Ovary (tissue), 9 donors: Measurements from ENCODE around the gene STOM. TPM values are rescaled to one million over a fixed set of nuclear protein-coding genes. Genes with fewer than 3 reads are reported as not detected.

Source experiments
- DNase-seq, 5 donors: peaks; one replicate each; pipeline ENCODE4 v3.0.0-alpha.2; 2019 to 2020
- H3K27ac ChIP-seq, 2 donors: fragments of 200-600 bp; one replicate each; pipeline versions ENCODE4 v1.5.1 to v1.8.0; 2019 to 2022
- H3K27me3 ChIP-seq: fragments of 200-600 bp; one replicate; pipeline ENCODE4 v1.8.0; 2022
- H3K36me3 ChIP-seq: fragments of 200-600 bp; sonication (generic); one replicate; pipeline ENCODE4 v1.5.1; 2019
- H3K4me1 ChIP-seq: one replicate; pipeline ENCODE4 v1.8.1; 2013; ENCODE audit warnings: mild to moderate bottlenecking, moderate library complexity; ENCODE audit not compliant: insufficient read depth
- H3K4me3 ChIP-seq: fragments of 200-600 bp; sonication (generic); one replicate; pipeline ENCODE4 v1.5.1; 2017
- H3K9me3 ChIP-seq, 2 donors: fragments of 200-600 bp in 1 of 2; sonication (generic) in 1 of 2; one replicate each; pipeline versions ENCODE4 v1.5.1 to v1.8.1; 2013 to 2019; ENCODE audit warnings: mild to moderate bottlenecking in 1 of 2, moderate library complexity in 1 of 2
- CTCF ChIP-seq, 3 donors: fragments of 450-650 bp in 2 of 3; fragments of 200-600 bp in 1 of 3; IDR thresholded peaks; one replicate each; pipeline versions ENCODE4 v1.5.1 to v1.8.0; 2016 to 2022; ENCODE audit warnings: antibody characterized with exemption in 3 of 3, mild to moderate bottlenecking in 1 of 3
- EP300 ChIP-seq: sonication (generic); formaldehyde crosslinking; IDR thresholded peaks from one replicate; pipeline ENCODE4 v1.6.1; 2017; ENCODE audit warnings: antibody characterized with exemption
- POLR2A ChIP-seq: fragments of 450-650 bp; IDR thresholded peaks from one replicate; pipeline ENCODE4 v1.6.1; 2017; ENCODE audit warnings: antibody characterized with exemption, mild to moderate bottlenecking, moderate library complexity
- WGBS, 3 donors: extraction: QIAGEN DNeasy Blood & Tissue Kit in 1 of 3; methylation state at CpG; one replicate each; pipeline versions ENCODE4 v1.1.5 to v1.1.7; 2013 to 2017; 5-methylcytosine and 5-hydroxymethylcytosine counted together
- intact Hi-C, 4 donors: fragments of 100-400 bp; cut with DNase I; formaldehyde crosslinking; loops; one replicate each; pipeline versions ENCODE4 v1.11.0 to v1.15.1; 2022 to 2023
- polyA plus RNA-seq, 2 donors: library from polyadenylated mRNA; stranded (reverse); fragments of 200-250 nt in 1 of 2; fragments of 350-450 nt in 1 of 2; fragmentation: Illumina TruSeq in 1 of 2; extraction: RNeasy Lipid Tissue Mini Kit (QIAGEN cat#74804) in 1 of 2; gene quantifications; one replicate each; pipeline ENCODE4 v1.2.3, GENCODE V29; 2013 to 2014
- total RNA-seq, 7 donors: library from RNA; depleted of rRNA in 2 of 7; stranded (reverse); fragments of >200 nt in 2 of 7; fragmentation: NEBNext Ultra II Directional in 3 of 7; extraction: Animal tissue kit (Norgen Biotek cat#: 25700) in 3 of 7; gene quantifications; one replicate each; pipeline versions ENCODE4 v1.1.0 to v1.2.4, GENCODE V29; 2016 to 2023
- donor health status: DM: no; HTN: no; CAD: no; lungs with moderate emphysema.
- donor health status: DM: no; HTN: no; CAD: no.
- donor health status: Bipolar disorder and iron deficiency.
- donor health status: DM: yes; HTN: yes; CAD: no.
- donor health status: DM: no; HTN: no; CAD: no.
- donor health status: DM: yes; HTN: yes; CAD: no.

Gene STOM
- total and polyA plus RNA-seq, 9 donors: 73.1 to 205 (median 164) TPM

DNA sequence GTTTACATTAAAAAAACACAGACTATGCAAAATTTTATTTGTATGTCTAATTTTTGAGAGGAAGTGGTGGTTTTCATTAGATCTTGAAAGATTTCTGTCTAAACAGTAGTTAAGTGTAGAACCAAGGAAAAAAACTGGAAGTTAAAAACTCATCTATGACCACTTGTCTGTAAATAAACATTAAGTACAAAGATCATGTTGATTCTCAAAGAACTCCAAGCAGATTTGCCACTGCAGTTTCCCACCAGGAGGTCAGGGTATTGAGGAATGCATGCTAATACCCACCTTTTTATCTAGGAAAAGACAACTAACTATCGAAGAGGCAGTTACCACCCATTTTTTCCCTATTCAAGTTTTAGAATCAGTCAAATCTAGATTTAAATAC, 1.9 kb downstream of the STOM start:
- no peak for TF ChIP-seq EP300
- TF ChIP-seq POLR2A: no peak
- TF ChIP-seq CTCF (IDR thresholded peaks at IDR 0.05): no peak
- H3K9me3 ChIP-seq: no peaks in the 10 kb centered on the region
- DNase-seq: no peak
- peak overlapping the region; percentile 54 for H3K4me3 ChIP-seq
- no peaks in the 10 kb centered on the region for H3K36me3 ChIP-seq
- intact Hi-C loops: loop anchor here in 1 of 4 donors (5.0 kb wide), 1 partner anchor 91 kb away; no protein-coding TSS in a partner anchor
- peaks cover 17% of the 10 kb centered on the region for H3K4me1 ChIP-seq
- WGBS, 3 donors: 35 to 52% (median 36%) methylated on average over 1 of the region's 1 CpG
- peak overlapping the region in 1 of 2 donors; percentile 43 for H3K27ac ChIP-seq
- no peaks in the 10 kb centered on the region for H3K27me3 ChIP-seq

GRCh38 chr9:121367306-121368137, 2.5 kb downstream of the STOM start:
- DNase-seq: no peak
- intact Hi-C loops: loop anchor here in 1 of 4 donors (5.0 kb wide), 1 partner anchor 90 kb away; no protein-coding TSS in a partner anchor
- no peaks in the 10 kb centered on the region for H3K36me3 ChIP-seq
- TF ChIP-seq EP300 (no peak), POLR2A (no peak), CTCF (IDR thresholded peaks at IDR 0.05) (no peak)
- peak overlapping the region in 1 of 2 donors; percentile 43 for H3K27ac ChIP-seq
- no peaks in the 10 kb centered on the region for H3K9me3 ChIP-seq
- no peaks in the 10 kb centered on the region for H3K27me3 ChIP-seq
- 42 to 45% (median 42%) methylated on average over 4 of the region's 4 CpGs for WGBS, 3 donors
- H3K4me3 ChIP-seq: peak overlapping the region; percentile 54
- peaks cover 14% of the 10 kb centered on the region for H3K4me1 ChIP-seq

DNA sequence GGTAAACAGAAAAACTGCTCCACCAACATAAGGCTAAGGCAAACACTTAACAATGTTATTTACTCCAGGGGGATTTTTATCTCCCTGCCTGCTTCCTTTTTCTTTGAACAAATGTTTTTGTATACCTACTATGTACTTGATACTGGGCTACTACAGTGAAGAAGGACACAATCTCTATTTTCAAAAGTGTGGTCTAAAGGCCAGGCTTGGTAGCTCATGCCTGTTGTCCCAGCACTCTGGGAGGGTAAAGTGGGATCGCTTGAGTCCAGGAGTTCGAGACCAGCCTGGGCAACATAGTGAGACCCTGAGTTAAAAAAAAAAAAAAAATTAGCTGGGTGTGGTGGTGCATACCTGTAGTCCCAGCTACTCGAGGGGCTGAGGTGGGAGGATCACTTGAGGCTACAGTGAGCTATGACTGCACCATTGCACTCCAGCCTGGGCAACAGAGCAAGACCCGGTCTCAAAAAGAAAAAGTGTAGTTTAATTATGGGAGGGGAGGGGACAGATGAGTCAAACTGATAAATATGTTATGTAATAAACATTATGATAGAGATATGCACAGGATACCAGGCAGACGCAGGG, 3.3 kb downstream of the STOM start:
- DNase-seq: no peak
- Histone ChIP-seq H3K9me3 (no peaks in the 10 kb centered on the region), H3K27ac (no peak overlapping the region), H3K4me3 (no peak overlapping the region), H3K36me3 (no peaks in the 10 kb centered on the region), H3K4me1 (peaks cover 10% of the 10 kb centered on the region), H3K27me3 (no peaks in the 10 kb centered on the region)
- intact Hi-C loops: loop anchor here in 1 of 4 donors (5.0 kb wide), 1 partner anchor 89 kb away; no protein-coding TSS in a partner anchor
- TF ChIP-seq CTCF (IDR thresholded peaks at IDR 0.05) (no peak), EP300 (no peak), POLR2A (no peak)
- WGBS, 3 donors: 86 to 90% (median 88%) methylated on average over 5 of the region's 5 CpGs

DNA sequence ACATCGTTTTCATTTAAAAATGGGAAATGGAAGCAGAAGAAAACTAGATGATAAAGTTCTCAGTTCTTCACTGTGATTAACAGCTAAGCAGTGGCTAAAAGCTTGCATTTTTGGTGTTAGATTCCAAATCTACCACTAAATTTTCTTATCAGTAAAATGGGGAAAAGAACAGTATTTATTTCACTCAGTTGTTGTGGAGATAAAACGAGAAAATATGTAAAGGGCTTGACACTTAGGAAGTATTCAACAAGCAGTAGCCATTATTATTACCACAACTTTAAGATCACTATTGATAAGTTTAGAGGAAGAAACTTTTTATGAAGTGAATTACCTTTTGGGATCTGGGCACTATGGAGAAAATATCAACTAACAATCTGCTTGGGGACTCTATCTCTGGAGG, 4.5 kb downstream of the STOM start:
- H3K27me3 ChIP-seq: no peaks in the 10 kb centered on the region
- H3K4me1 ChIP-seq: peaks cover 7% of the 10 kb centered on the region
- no peak for TF ChIP-seq POLR2A
- intact Hi-C loops: loop anchor here in 1 of 4 donors (5.0 kb wide), 1 partner anchor 88 kb away; no protein-coding TSS in a partner anchor
- no peak overlapping the region for H3K4me3 ChIP-seq
- H3K9me3 ChIP-seq: no peaks in the 10 kb centered on the region
- H3K27ac ChIP-seq: no peak overlapping the region
- H3K36me3 ChIP-seq: no peaks in the 10 kb centered on the region
- WGBS, 3 donors: 46 to 52% (median 48%) methylated on average over 2 of the region's 2 CpGs
- DNase-seq: no peak
